ENCODE measurements around the gene GATA6.

Gene GATA6

GRCh38 chr18:22243513-22243912 lies 74.1 kb downstream of the GATA6 start:
- no peak for DNase-seq (ENCODE audit: low spot score)

DNA sequence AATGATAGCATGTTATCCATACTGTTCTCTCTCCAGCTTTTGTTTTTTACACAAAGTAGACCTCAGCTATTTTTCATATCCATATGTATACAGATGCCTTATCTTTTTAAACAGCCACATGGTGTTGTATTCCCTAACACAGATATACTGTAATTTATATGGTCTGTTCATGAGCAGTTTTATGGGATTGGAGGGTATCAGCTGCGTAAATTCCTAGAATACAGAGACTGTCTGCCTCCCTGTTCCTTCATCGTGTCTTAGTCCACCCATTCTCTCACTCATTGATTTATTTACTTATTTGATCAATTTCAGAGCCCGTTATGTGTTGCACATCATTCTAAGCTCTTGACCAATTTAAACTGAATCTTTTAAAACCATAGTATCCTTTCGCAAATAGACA lies 80.6 kb downstream of the GATA6 start:
- no peak for DNase-seq (ENCODE audit: low spot score)

GRCh38 chr18:22250591-22250996 lies 81.2 kb downstream of the GATA6 start:
- DNase-seq (ENCODE audit: low spot score): no peak
